Caco-2 (cell line): ENCODE measurements around the gene CPSF3. TPM values are rescaled to one million over a fixed set of nuclear protein-coding genes. Genes with fewer than 3 reads are reported as not detected.

Source experiments
- BruUV-seq: library from RNA; stranded (reverse); fragments of 400-500 nt; replicated peaks from 2 replicates; lab custom pipeline; 2021; lab: Mats Ljungman, UMichigan
- CTCF ChIA-PET: fragments of 300-600 bp; sonication (Branson Sonifier 250); formaldehyde crosslinking; loops from one replicate; lab custom pipeline; 2022; ENCODE audit warnings: antibody characterized with exemption; lab: Charles Lee
- POLR2A ChIA-PET: fragments of 300-600 bp; sonication (Branson Sonifier 250); formaldehyde crosslinking; loops from one replicate; lab custom pipeline; 2022; ENCODE audit warnings: antibody characterized with exemption; lab: Charles Lee
- DNase-seq, 2 experiments: peaks; one replicate each; pipeline versions ENCODE4 v3.0.0 to v3.0.0-alpha.2; 2020 to 2022
- H3K27me3 ChIP-seq: replicated peaks from 2 replicates; pipeline ENCODE4 v1.6.0; 2011; ENCODE audit warnings: low read length; ENCODE audit not compliant: control insufficient read depth, insufficient read depth
- H3K36me3 ChIP-seq: 2 replicates; pipeline ENCODE4 v1.5.1; 2011; ENCODE audit warnings: low read length; ENCODE audit not compliant: control insufficient read depth, insufficient read depth
- H3K4me1 ChIP-seq: fragments of 250-450 bp; sonication (Bioruptor Pico); 2 replicates; pipeline ENCODE4 v1.5.1; 2020; ENCODE audit warnings: mild to moderate bottlenecking
- H3K4me3 ChIP-seq: 2 replicates; pipeline ENCODE4 v1.5.1; 2011; ENCODE audit warnings: low read depth, mild to moderate bottlenecking, control low read depth, low read length
- H3K9me3 ChIP-seq: fragments of 250-450 bp; sonication (Bioruptor Pico); 2 replicates; pipeline ENCODE4 v1.5.1; 2020; ENCODE audit warnings: mild to moderate bottlenecking, moderate library complexity
- H3K27ac Mint-ChIP-seq: one replicate; pipeline ENCODE4 v1.8.0; 2022; ENCODE audit warnings: mixed read lengths; ENCODE audit not compliant: unreplicated experiment
- H3K27me3 Mint-ChIP-seq: one replicate; pipeline ENCODE4 v1.8.0; 2022; ENCODE audit warnings: mixed read lengths; ENCODE audit not compliant: insufficient read depth, unreplicated experiment
- H3K36me3 Mint-ChIP-seq: one replicate; pipeline ENCODE4 v1.8.0; 2022; ENCODE audit warnings: mild to moderate bottlenecking, mixed read lengths; ENCODE audit not compliant: insufficient read depth, unreplicated experiment
- H3K4me1 Mint-ChIP-seq: one replicate; pipeline ENCODE4 v1.8.0; 2022; ENCODE audit warnings: low read depth, mixed read lengths; ENCODE audit not compliant: unreplicated experiment
- H3K4me3 Mint-ChIP-seq: one replicate; pipeline ENCODE4 v1.8.0; 2022; ENCODE audit warnings: mild to moderate bottlenecking, moderate library complexity, mixed read lengths; ENCODE audit not compliant: unreplicated experiment
- H3K9me3 Mint-ChIP-seq: one replicate; pipeline ENCODE4 v1.8.0; 2022; ENCODE audit warnings: mixed read lengths; ENCODE audit not compliant: unreplicated experiment
- intact Hi-C: fragments of 100-400 bp; cut with micrococcal nuclease; formaldehyde crosslinking; loops from one replicate; pipeline ENCODE4 v1.10.0; 2022; ENCODE audit not compliant: unreplicated experiment
- total RNA-seq: library from RNA; stranded (reverse); gene quantifications from 2 replicates; pipeline ENCODE4 v1.2.3, GENCODE V29; 2022
- TF ChIP-seq, protein P1 (sequence below), 2 experiments: fragments of 200-600 bp in 1 of 2; IDR thresholded peaks; 1 replicate in 1 of 2; 2 replicates in 1 of 2; pipeline versions ENCODE4 v1.5.1 to v1.8.0; 2011 to 2022; ENCODE audit warnings: antibody characterized with exemption in 1 of 2, control low read depth in 1 of 2, inconsistent platforms in 1 of 2, low read depth in 1 of 2, low read length in 1 of 2, mild to moderate bottlenecking in 1 of 2, moderate library complexity in 1 of 2; ENCODE audit not compliant: insufficient read depth in 1 of 2, severe bottlenecking in 1 of 2, unreplicated experiment in 1 of 2

CPSF3 gene
- total RNA-seq, 1 experiment from 2014 or later, result 95.0 TPM

DNA sequence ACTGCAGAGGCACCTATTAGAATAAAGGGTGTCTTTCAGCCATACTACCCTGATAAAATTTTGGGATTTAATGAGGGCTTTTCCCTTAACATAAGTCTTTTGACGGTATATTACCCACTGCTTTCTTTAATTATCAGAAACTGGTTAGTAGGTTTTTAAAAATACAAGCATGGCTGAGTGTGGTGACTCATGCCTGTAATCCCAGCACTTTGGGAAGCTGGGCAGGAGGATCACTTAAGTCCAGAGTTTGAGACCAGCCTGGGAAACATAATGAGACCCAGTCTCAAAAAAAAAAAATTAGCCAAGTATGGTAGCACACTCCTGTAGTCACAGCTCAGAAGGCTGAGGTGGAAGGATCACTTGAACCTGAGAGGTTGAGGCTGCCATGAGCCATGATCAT is 16.1 kb downstream of the CPSF3 start:
- no peaks in the 10 kb centered on the region for H3K9me3 Mint-ChIP-seq
- TF ChIP-seq, protein P1, sequence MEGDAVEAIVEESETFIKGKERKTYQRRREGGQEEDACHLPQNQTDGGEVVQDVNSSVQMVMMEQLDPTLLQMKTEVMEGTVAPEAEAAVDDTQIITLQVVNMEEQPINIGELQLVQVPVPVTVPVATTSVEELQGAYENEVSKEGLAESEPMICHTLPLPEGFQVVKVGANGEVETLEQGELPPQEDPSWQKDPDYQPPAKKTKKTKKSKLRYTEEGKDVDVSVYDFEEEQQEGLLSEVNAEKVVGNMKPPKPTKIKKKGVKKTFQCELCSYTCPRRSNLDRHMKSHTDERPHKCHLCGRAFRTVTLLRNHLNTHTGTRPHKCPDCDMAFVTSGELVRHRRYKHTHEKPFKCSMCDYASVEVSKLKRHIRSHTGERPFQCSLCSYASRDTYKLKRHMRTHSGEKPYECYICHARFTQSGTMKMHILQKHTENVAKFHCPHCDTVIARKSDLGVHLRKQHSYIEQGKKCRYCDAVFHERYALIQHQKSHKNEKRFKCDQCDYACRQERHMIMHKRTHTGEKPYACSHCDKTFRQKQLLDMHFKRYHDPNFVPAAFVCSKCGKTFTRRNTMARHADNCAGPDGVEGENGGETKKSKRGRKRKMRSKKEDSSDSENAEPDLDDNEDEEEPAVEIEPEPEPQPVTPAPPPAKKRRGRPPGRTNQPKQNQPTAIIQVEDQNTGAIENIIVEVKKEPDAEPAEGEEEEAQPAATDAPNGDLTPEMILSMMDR (IDR thresholded peaks at IDR 0.05; ENCODE audit: insufficient read depth in 1 of 2, low read depth in 1 of 2, low read length in 1 of 2, severe bottlenecking in 1 of 2, unreplicated experiment in 1 of 2), result no peak
- no peaks in the 10 kb centered on the region for H3K27me3 Mint-ChIP-seq
- H3K27ac Mint-ChIP-seq, result no peak overlapping the region
- peaks cover 69% of the 10 kb centered on the region for H3K36me3 Mint-ChIP-seq
- Histone ChIP-seq H3K36me3 (peaks cover 3% of the 10 kb centered on the region), H3K4me3 (no peak overlapping the region), H3K9me3 (no peaks in the 10 kb centered on the region), H3K4me1 (no peaks in the 10 kb centered on the region), H3K27me3 (no peaks in the 10 kb centered on the region)
- intact Hi-C loops, result no loop called here
- ChIA-PET CTCF (no interaction called here), POLR2A (no interaction called here)
- no peak for DNase-seq
- BruUV-seq, result no TSS peak
- H3K4me3 Mint-ChIP-seq, result no peak overlapping the region
- H3K4me1 Mint-ChIP-seq, result no peaks in the 10 kb centered on the region

DNA sequence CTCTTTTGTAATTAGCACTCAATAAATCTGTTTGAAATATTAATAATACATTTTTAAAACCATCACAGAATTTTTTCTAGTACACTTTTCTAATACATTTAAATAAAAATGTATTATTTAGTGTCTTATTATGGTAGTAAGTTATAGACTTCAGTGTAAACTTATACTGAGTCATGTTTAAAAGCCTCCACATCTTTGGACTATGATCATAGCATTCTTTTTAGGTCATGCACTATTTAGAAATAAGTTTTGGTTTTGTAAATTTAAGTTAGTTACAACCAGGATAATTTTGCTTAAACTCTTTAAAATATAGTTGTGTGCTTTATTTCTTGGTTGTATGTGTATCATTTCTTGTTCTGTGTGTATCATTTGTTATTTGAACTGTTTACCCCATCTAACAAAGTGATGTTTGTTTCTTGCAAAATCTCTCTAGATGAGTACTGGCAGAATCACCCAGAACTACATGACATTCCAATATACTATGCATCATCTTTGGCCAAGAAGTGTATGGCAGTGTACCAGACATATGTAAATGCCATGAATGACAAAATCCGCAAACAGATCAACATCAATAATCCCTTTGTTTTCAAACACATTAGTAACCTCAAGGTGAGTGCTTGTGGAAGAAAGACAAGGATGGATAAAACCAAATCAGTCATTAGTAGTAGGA is 16.7 kb downstream of the CPSF3 start:
- no peaks in the 10 kb centered on the region for H3K4me1 ChIP-seq
- no peaks in the 10 kb centered on the region for H3K27me3 ChIP-seq
- DNase-seq, result no peak
- no peaks in the 10 kb centered on the region for H3K27me3 Mint-ChIP-seq
- H3K9me3 ChIP-seq, result no peaks in the 10 kb centered on the region
- ChIA-PET POLR2A (no interaction called here), CTCF (no interaction called here)
- H3K36me3 ChIP-seq, result peaks cover 3% of the 10 kb centered on the region
- peaks cover 76% of the 10 kb centered on the region for H3K36me3 Mint-ChIP-seq
- H3K4me3 Mint-ChIP-seq, result no peak overlapping the region
- intact Hi-C loops, result no loop called here
- H3K4me3 ChIP-seq, result no peak overlapping the region
- TF ChIP-seq, protein P1 (IDR thresholded peaks at IDR 0.05; ENCODE audit: insufficient read depth in 1 of 2, low read depth in 1 of 2, low read length in 1 of 2, severe bottlenecking in 1 of 2, unreplicated experiment in 1 of 2), result no peak
- H3K9me3 Mint-ChIP-seq, result no peaks in the 10 kb centered on the region
- no peaks in the 10 kb centered on the region for H3K4me1 Mint-ChIP-seq
- no TSS peak for BruUV-seq
- no peak overlapping the region for H3K27ac Mint-ChIP-seq

DNA sequence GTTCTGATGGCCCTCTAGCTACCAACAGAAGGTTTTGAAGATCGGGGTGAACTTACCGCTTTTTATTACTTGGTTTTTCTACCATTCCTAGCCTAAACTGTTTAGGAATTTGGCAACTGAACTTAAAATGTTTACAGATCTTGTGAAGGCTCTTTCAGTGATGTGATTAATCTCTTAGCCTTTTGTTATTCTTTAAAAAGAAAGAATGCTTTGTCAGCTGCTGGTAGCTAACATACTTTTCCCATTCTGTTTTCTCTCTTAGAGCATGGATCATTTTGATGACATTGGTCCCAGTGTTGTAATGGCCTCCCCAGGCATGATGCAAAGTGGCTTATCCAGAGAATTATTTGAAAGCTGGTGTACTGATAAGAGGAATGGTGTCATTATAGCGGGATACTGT is 18.1 kb downstream of the CPSF3 start:
- H3K9me3 Mint-ChIP-seq, result no peaks in the 10 kb centered on the region
- no peaks in the 10 kb centered on the region for H3K9me3 ChIP-seq
- CTCF ChIA-PET, result no interaction called here
- no peaks in the 10 kb centered on the region for H3K4me1 Mint-ChIP-seq
- H3K36me3 ChIP-seq, result peaks cover 6% of the 10 kb centered on the region
- H3K4me3 Mint-ChIP-seq, result no peak overlapping the region
- BruUV-seq, result no TSS peak
- no peak overlapping the region for H3K4me3 ChIP-seq
- TF ChIP-seq, protein P1 (IDR thresholded peaks at IDR 0.05; ENCODE audit: insufficient read depth in 1 of 2, low read depth in 1 of 2, low read length in 1 of 2, severe bottlenecking in 1 of 2, unreplicated experiment in 1 of 2), result no peak
- H3K27ac Mint-ChIP-seq, result no peak overlapping the region
- DNase-seq, result no peak
- H3K36me3 Mint-ChIP-seq, result peaks cover 73% of the 10 kb centered on the region
- H3K27me3 Mint-ChIP-seq, result no peaks in the 10 kb centered on the region
- H3K27me3 ChIP-seq, result no peaks in the 10 kb centered on the region
- no peaks in the 10 kb centered on the region for H3K4me1 ChIP-seq
- intact Hi-C loops, result no loop called here
- POLR2A ChIA-PET, result no interaction called here
